GM13976 (cell line): ENCODE data around the gene KLK2.

Experiments used
- DNase-seq: peaks from one replicate; pipeline ENCODE4 v3.0.0; 2012; ENCODE audit warnings: low spot score
- in situ Hi-C: fragments of 300-500 bp; cut with MboI; formaldehyde crosslinking; loops from one replicate; pipeline ENCODE4 v1.12.0; 2022; ENCODE audit warnings: low sequenced_read_pairs, mixed read lengths, inconsistent platforms; ENCODE audit not compliant: unreplicated experiment
- TF ChIP-seq, protein P1 (sequence below): IDR thresholded peaks from 2 replicates; pipeline ENCODE4 v1.5.1; 2012; ENCODE audit warnings: borderline replicate concordance, mild to moderate bottlenecking; ENCODE audit not compliant: insufficient read depth; ENCODE audit errors: extremely low read depth, missing control alignments, control extremely low read depth

The KLK2 gene

DNA sequence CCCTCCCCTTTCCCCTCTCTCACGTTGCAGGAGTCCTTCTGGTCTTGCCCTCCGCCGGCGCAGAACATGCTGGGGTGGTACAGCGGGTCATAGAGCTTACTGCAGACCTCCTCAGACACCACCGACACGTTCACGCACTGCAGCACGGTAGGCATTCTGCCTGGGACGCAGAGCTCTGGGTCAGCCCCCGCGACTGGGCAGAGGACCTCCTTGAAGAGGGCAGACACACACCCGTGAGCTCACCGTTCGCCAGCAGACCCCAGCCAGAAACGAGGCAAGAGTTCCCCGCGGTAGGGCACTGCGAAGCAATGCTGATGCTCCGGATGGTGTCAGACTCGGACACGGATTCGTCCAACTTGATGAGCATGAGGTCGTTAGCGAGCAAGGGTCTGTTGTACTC lies 35.1 kb downstream of the KLK2 start:
- TF ChIP-seq, protein P1, sequence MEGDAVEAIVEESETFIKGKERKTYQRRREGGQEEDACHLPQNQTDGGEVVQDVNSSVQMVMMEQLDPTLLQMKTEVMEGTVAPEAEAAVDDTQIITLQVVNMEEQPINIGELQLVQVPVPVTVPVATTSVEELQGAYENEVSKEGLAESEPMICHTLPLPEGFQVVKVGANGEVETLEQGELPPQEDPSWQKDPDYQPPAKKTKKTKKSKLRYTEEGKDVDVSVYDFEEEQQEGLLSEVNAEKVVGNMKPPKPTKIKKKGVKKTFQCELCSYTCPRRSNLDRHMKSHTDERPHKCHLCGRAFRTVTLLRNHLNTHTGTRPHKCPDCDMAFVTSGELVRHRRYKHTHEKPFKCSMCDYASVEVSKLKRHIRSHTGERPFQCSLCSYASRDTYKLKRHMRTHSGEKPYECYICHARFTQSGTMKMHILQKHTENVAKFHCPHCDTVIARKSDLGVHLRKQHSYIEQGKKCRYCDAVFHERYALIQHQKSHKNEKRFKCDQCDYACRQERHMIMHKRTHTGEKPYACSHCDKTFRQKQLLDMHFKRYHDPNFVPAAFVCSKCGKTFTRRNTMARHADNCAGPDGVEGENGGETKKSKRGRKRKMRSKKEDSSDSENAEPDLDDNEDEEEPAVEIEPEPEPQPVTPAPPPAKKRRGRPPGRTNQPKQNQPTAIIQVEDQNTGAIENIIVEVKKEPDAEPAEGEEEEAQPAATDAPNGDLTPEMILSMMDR, result no peak
- in situ Hi-C loops, result no loop called here
- DNase-seq, result no peak

DNA sequence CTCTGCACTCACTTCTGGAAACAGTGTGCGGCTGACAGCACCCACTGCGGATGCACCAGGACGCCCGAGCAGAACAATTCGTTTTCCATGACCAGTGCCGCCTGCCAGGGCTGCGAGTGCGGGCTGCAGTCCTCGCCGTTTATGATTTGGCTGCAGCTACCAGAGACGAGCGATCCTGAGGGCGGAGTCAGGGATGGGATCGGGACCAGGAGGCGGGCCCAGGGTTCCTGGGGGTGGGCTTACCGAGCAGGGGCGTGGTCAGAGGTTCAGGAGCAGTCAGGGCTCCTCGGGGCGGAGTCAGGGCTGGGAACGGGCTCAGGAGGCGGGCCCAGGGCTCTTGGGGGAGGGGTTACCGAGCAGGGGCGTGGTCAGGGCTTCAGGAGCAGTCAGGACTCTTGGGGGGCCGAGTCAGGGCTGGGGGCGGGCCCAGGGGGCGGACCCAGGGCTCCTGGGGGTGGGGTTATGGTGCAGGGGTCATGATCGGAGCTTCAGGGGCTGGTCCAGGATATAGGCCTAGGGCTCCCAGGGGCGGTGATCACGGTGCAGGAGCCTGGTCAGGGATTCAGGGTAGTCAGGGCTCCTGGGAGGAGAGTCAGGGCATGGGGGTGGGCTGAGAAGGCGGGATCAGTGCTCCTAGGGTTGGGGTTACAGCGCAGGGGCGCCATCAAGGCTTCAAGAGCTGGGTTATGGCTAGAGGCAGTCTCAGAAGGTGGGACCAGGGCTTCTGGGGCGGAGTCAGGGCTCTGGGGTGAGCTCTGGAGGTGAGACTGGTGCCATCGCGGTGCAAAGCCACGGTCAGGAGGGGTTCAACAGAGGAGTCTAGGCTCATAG lies 36.2 kb downstream of the KLK2 start:
- TF ChIP-seq, protein P1, result no peak
- in situ Hi-C loops, result loop anchor here (10.0 kb wide), 1 partner anchor 115 kb away; the partner anchor contains the start of gene ACP4

DNA sequence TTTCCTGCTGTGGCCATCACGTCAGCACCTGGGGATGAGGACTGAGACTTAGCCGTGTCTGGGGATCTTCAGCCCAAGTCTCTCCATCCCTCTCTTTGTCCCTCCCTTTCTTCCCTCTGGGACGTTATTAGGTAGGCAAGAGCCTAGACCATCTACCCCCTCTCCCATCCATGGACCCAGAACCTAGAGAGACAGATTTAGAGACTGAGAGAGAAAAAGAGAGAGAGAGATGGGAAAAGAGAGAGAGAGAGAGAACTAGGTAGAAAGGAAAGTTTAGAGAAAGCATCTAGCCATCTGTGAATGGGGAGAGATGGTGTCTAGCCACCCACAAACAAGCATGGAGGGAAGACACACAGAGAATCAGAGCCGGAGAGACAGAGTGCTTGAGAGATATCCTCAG lies 37.5 kb downstream of the KLK2 start:
- in situ Hi-C loops, result loop anchor here (10.0 kb wide), 1 partner anchor 116 kb away; the partner anchor contains the start of gene ACP4
- TF ChIP-seq, protein P1, result no peak
- DNase-seq, result no peak

More for the DNA sequence above, 36.2 kb downstream of the KLK2 start:
- peak; percentile 94 for DNase-seq

DNA sequence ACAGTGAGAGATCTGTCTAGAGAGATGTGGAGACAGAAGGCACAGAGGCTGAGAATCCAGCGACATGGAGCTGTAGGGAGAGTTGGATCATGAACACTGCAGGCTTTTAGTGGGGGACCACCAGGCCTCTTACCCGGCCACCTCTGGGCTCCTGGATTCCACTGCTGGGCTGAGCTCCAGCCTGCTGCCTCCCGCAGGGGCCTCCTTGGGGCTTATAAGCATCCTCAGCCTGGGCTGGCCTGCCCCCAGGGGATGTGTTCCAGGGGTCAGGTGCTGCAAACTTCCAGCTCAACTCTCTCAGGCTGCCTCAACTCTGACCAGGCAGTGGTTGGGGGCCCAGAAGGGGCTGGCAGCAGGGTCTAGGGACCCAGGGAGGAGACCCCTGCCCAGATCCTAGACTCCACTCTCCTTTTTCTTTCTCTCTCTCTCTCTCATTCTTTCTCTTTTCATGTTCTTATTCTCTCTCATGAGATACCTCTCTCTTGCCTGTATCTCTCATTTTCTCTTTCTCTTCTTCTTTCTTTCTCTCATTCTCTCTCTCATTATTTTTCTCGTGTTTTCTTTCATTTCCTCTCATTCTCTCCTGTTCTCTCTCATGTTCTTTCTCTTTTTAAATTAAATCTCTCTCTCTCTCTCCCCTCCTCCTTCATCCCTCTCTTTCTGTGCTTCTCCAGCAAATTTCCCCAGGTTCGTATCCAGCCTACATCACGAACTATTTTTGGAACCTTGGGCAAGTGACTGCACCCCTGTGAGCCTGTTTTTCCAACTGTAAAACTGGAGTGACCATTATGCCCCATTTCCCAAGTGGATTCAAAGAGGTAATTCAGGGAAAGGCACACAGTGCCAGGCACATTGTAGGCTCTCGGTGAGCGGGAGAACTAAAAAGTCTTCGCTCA lies 38.2 kb downstream of the KLK2 start, which contains the start of gene KLK4:
KLK4 (minus strand) TSS at position 190 of the 896 bp plus-strand sequence. CDS start 657 bp downstream, outside the sequence.
- in situ Hi-C loops, result loop anchor here (10.0 kb wide), 1 partner anchor 117 kb away; the partner anchor contains the start of gene ACP4
- TF ChIP-seq, protein P1, result no peak
- DNase-seq, result no peak

DNA sequence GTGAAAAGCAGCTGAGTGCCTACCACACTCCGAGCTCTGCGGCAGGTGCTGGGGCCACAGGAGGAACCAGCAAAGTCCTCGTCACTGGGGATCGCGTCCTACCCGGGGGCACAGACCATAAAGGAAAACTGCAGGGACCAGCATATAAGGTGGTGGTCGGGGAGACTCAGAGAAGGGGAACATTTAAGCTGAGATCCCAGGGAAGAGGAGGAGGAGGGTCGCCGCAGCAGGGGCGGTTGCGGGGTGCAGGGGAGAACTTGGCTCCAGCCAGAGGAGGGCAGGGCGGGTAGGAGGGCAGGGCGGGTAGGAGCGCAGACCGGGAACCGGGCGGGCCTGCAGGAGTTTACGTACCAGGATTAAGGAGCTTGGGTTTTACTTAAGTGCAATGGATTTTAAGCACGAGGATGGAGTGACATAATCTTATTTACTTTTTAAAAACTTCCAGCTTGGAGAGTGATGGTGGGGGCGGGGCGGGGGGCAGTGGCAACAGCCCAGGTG lies 38.9 kb downstream of the KLK2 start:
- DNase-seq, result no peak
- in situ Hi-C loops, result loop anchor here (10.0 kb wide), 1 partner anchor 117 kb away; the partner anchor contains the start of gene ACP4
- TF ChIP-seq, protein P1, result no peak

DNA sequence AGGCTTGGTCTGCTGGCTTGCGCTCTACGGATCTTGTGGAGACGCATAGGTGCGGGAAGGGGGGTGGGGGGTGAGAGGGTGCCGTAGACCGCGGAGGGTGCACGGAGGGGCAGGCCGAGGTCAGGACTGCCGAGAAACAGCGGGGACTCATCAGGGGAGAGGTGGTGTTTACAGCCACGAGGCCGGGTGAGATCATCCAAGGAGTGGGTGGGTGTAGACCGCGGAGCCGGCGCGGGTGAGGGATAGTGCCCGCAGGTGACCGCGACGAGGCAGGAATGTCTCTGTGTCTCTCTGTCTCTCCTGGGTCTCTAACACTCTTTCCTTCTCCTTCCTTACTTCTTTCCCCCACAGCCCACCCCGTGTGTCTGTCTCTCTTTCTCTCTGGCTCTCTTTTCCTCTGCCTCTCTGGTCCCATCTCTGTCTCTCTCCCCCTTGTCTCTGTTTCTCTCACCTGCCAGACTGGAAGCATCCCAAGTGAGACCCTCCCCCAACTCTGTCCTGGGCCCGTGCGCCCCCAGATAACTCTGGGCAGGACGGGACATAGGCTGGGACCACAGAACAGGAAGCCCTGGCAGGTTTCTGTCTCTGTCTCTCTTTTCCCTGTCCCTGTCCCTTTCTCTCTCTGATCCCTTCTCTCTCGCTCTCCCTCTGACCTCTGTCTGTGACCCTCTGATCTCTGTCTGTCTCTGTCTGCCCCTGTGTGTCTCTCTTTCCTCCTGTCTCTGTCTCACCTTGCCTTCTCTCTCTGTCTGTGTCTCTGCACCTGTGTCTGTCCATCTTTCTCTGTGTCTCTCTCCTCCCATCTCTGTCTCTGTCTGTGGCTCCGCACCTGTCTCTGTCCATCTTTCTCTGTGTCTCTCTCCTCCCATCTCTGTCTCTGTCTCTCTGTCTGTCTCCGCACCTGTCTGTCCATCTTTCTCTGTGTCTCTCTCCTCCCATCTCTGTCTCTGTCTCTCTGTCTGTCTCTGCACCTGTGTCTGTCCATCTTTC lies 39.8 kb downstream of the KLK2 start:
- peak; percentile 68 for DNase-seq
- TF ChIP-seq, protein P1, result no peak
- in situ Hi-C loops, result loop anchor here (10.0 kb wide), 1 partner anchor 118 kb away; the partner anchor contains the start of gene ACP4
